HCT116 (cell line): Measurements from ENCODE around the gene FOXF2. TPM values are rescaled to one million over a fixed set of nuclear protein-coding genes. Genes with fewer than 3 reads are reported as not detected.
A peak's percentile ranks its signal among the peaks of the same experiment; 100 is the strongest.

Experiments used
- ATAC-seq: fragments of 200-7000 bp; cut with Tn5 transposase; 2 replicates; pipeline ENCODE4 v1.9.1; 2020; ENCODE audit warnings: mild to moderate bottlenecking, moderate library complexity
- BruUV-seq: library from RNA; stranded (reverse); fragments of 400-500 nt; replicated peaks from 2 replicates; lab custom pipeline; 2021; lab: Mats Ljungman, UMichigan
- CTCF ChIA-PET: fragments of 300-600 bp; sonication (Branson Sonifier 250); formaldehyde crosslinking; loops from one replicate; lab custom pipeline; 2021; ENCODE audit warnings: antibody characterized with exemption; lab: Charles Lee
- POLR2A ChIA-PET: fragments of 300-600, 350-600 bp; sonication (Branson Sonifier 250); formaldehyde crosslinking; loops from one replicate; lab custom pipeline; 2021; ENCODE audit warnings: antibody characterized with exemption; lab: Charles Lee
- RAD21 ChIA-PET, 2 experiments: fragments of 300-600 bp; sonication (Branson Sonifier 250); formaldehyde crosslinking; loops; one replicate each; lab custom pipeline; 2023; ENCODE audit warnings: low total read pairs in 2 of 2; ENCODE audit not compliant: uncharacterized antibody in 2 of 2, unreplicated experiment in 2 of 2, low non-redundant PET in 1 of 2; lab: Charles Lee
- DNase-seq: peaks from one replicate; pipeline ENCODE4 v3.0.0-alpha.2; 2010; ENCODE audit warnings: low read depth, low spot score
- H2AFZ ChIP-seq: fragments of 200-600 bp; shearing (Covaris generic), sonication (generic); 2 replicates; pipeline ENCODE4 v1.6.1; 2017; ENCODE audit warnings: low read depth, mixed run types, mixed read lengths, antibody characterized with exemption, low read length; ENCODE audit not compliant: poor library complexity, severe bottlenecking
- H3K27ac ChIP-seq: 2 replicates; pipeline ENCODE4 v1.5.1; 2012; ENCODE audit warnings: low read depth, low read length
- H3K27me3 ChIP-seq: fragments of 200-600 bp; sonication (generic); 2 replicates; pipeline ENCODE4 v1.6.1; 2016; ENCODE audit warnings: mixed run types, low read length, mixed read lengths; ENCODE audit not compliant: insufficient read depth
- H3K36me3 ChIP-seq, 2 experiments: fragments of 200-500 bp in 1 of 2; fragments of 200-600 bp in 1 of 2; sonication (Bioruptor generic) in 1 of 2; sonication (generic) in 1 of 2; 2 replicates each; pipeline versions ENCODE4 v1.5.1 to v1.6.1; 2014 to 2016; ENCODE audit warnings: low read length in 2 of 2, inconsistent platforms in 1 of 2, mixed read lengths in 1 of 2, mixed run types in 1 of 2; ENCODE audit not compliant: insufficient read depth in 2 of 2, control insufficient read depth in 1 of 2
- H3K4me1 ChIP-seq, 2 experiments: fragments of 200-600 bp in 1 of 2; sonication (generic) in 1 of 2; 2 replicates each; pipeline versions ENCODE4 v1.5.1 to v1.6.1; 2012 to 2017; ENCODE audit warnings: low read length in 2 of 2, inconsistent platforms in 1 of 2, mild to moderate bottlenecking in 1 of 2, mixed read lengths in 1 of 2, mixed run types in 1 of 2, moderate library complexity in 1 of 2; ENCODE audit not compliant: insufficient read depth in 2 of 2, control insufficient read depth in 1 of 2
- H3K4me2 ChIP-seq: fragments of 200-600 bp; sonication (generic); 2 replicates; pipeline ENCODE4 v1.6.1; 2017; ENCODE audit warnings: mixed run types, low read length, mixed read lengths
- H3K4me3 ChIP-seq, 2 experiments: fragments of 200-600 bp in 1 of 2; sonication (generic) in 1 of 2; replicated peaks in 1 of 2; 2 replicates each; pipeline ENCODE4 v1.5.1; 2011 to 2016; ENCODE audit warnings: low read length in 2 of 2, control low read depth in 1 of 2, low read depth in 1 of 2, mild to moderate bottlenecking in 1 of 2, mixed read lengths in 1 of 2, mixed run types in 1 of 2
- H3K79me2 ChIP-seq: fragments of 200-600 bp; sonication (generic); 2 replicates; pipeline ENCODE4 v1.6.1; 2017; ENCODE audit warnings: mild to moderate bottlenecking, mixed run types, low read length, moderate library complexity, mixed read lengths; ENCODE audit not compliant: insufficient read depth
- H3K9ac ChIP-seq: fragments of 200-600 bp; sonication (generic); 2 replicates; pipeline ENCODE4 v1.6.1; 2016; ENCODE audit warnings: low read length, mixed read lengths
- H3K9me2 ChIP-seq: fragments of 200-600 bp; sonication (generic), shearing (Covaris generic); 2 replicates; pipeline ENCODE4 v1.6.1; 2017; ENCODE audit warnings: mixed run types, mild to moderate bottlenecking, moderate library complexity; ENCODE audit not compliant: insufficient read depth
- H3K9me3 ChIP-seq, 2 experiments: fragments of 200-500 bp in 1 of 2; fragments of 200-600 bp in 1 of 2; sonication (Bioruptor generic) in 1 of 2; sonication (generic) in 1 of 2; 2 replicates each; pipeline ENCODE4 v1.6.1; 2014 to 2017; ENCODE audit warnings: low read length in 2 of 2, mixed read lengths in 2 of 2, inconsistent platforms in 1 of 2, low read depth in 1 of 2, mild to moderate bottlenecking in 1 of 2, mixed run types in 1 of 2, moderate library complexity in 1 of 2; ENCODE audit not compliant: control insufficient read depth in 1 of 2, insufficient read depth in 1 of 2
- H4K20me1 ChIP-seq: fragments of 200-600 bp; sonication (generic), shearing (Covaris generic); 2 replicates; pipeline ENCODE4 v1.6.1; 2017; ENCODE audit warnings: mixed run types, mild to moderate bottlenecking, moderate library complexity; ENCODE audit not compliant: insufficient read depth
- CTCF ChIP-seq, 3 experiments: fragments of 200-600 bp in 1 of 3; sonication (generic) in 1 of 3; IDR thresholded peaks in 2 of 3; conservative IDR thresholded peaks in 1 of 3; 2 replicates each; pipeline ENCODE4 v1.5.1; 2012 to 2017; ENCODE audit warnings: low read depth in 2 of 3, low read length in 2 of 3, antibody characterized with exemption in 1 of 3, borderline replicate concordance in 1 of 3, control low read depth in 1 of 3, mild to moderate bottlenecking in 1 of 3, mixed read lengths in 1 of 3, mixed run types in 1 of 3, moderate library complexity in 1 of 3; ENCODE audit not compliant: insufficient read depth in 1 of 3
- RAD21 ChIP-seq: IDR thresholded peaks from 2 replicates; pipeline ENCODE4 v1.6.1; 2012; ENCODE audit warnings: low read depth, mild to moderate bottlenecking
- ZBTB33 ChIP-seq: IDR thresholded peaks from 2 replicates; pipeline ENCODE4 v1.6.1; 2011; ENCODE audit warnings: mild to moderate bottlenecking, low read length, moderate library complexity; ENCODE audit not compliant: insufficient replicate concordance; ENCODE audit errors: extremely low read depth
- intact Hi-C: fragments of 100-400 bp; cut with micrococcal nuclease; formaldehyde crosslinking; loops from 2 replicates; pipeline ENCODE4 v1.10.0; 2022
- total RNA-seq: library from RNA; stranded (reverse); gene quantifications from one replicate; pipeline ENCODE4 v1.2.1, GENCODE V29; 2021; ENCODE audit not compliant: unreplicated experiment

FOXF2 gene
- total RNA-seq, 1 experiment from 2014 or later, result not detected

- intact Hi-C loops, result loop anchor here (1.0 to 5.0 kb wide), 4 partner anchors 469 to 788 kb away; no protein-coding TSS in a partner anchor
- no peaks in the 10 kb centered on the region for H3K79me2 ChIP-seq
- RAD21 ChIA-PET, result interaction anchor here (0.6 to 1.2 kb wide), 3 partner anchors 469 to 1011 kb away, joined by 3 read pairs; no protein-coding TSS in a partner anchor
- TF ChIP-seq ZBTB33, result no peak
- peak; percentile 44 to 69 (median 68); a peak in 4 of 6 replicates for TF ChIP-seq CTCF (IDR thresholded peaks at IDR 0.05 in 2 of 3, conservative IDR thresholded peaks at IDR 0.05 in 1 of 3; ENCODE audit: borderline replicate concordance in 1 of 3, insufficient read depth in 1 of 3, low read depth in 2 of 3, low read length in 2 of 3)
- TF ChIP-seq RAD21, result peak; percentile 76
- TF ChIP-seq, all 23 proteins: peak for 2
- no peak for DNase-seq
- Histone ChIP-seq H3K9me2 (no peaks in the 10 kb centered on the region), H3K9ac (no peak overlapping the region), H3K4me3 (peak overlapping the region in 1 of 2 experiments; percentile 26; a peak in 1 of 4 replicates), H3K27ac (no peak overlapping the region), H3K9me3 (no peaks in the 10 kb centered on the region), H3K4me1 (peaks cover 0 to 8% of the 10 kb centered on the region in 2 experiments; a peak in 1 of 4 replicates), H3K27me3 (no peaks in the 10 kb centered on the region), H3K4me2 (peak overlapping the region; percentile 69), H2AFZ (no peak overlapping the region), H3K36me3 (no peaks in the 10 kb centered on the region), H4K20me1 (no peaks in the 10 kb centered on the region)
- peak; percentile 95 for ATAC-seq
- ChIA-PET CTCF (interaction anchor here (0.6 to 1.5 kb wide), 7 partner anchors 15 to 1192 kb away, joined by 3 to 8 read pairs (median 3); no protein-coding TSS in a partner anchor), POLR2A (no interaction called here)
- no TSS peak for BruUV-seq
These were observed 7.7 kb upstream of the FOXF2 start for GRCh38 chr6:1381481-1382330.
